ENCODE data around the gene MED26. TPM values are rescaled to one million over a fixed set of nuclear protein-coding genes. Genes with fewer than 3 reads are reported as not detected.

Gene MED26
- total and polyA plus RNA-seq, 2 of the 13 experiments (the other 11 are each of a cell fraction or from before 2014, with no cell fraction given), result 3.5 to 3.8 TPM

DNA sequence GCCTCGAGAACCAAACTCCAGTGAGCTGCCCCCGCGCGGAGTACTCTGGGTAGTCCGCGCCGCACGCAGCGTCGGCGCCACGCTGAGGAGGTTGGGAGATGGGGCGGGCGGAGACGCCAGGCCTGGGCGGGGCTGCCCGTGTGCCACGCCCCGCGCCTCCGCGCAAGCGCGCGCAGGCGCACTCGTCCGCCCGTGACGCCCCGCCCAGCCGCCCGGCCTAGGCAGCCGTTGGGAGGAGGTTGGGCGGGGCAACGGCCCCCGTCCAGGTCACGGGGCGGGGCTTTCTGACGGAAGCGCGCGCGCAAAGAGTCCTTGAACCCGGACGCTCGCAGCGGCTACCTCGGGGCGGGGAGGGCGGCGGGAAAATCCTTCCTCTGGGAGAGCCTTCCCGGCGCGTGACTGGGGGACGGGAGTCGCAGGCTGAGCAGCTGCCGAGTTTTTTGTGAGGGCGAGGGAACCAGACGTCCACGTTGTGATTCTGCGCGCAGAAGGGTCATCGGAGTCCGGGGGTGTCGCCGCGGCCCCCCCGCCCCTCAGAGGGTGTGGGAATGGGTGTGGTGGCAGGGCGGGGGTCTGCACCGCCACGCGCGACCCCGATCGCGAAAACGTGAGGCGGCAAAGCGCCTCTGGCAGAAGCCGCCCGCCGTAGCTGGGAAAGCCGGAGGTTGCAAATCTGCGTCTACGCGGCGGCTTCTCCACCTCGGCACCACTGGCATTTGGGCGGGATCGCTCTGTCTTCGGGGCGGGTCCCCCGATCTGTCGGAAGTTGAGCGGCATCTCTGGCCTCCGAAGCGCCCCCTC lies at the start of gene MED26 (continued):
- TF ChIP-seq, protein P1, sequence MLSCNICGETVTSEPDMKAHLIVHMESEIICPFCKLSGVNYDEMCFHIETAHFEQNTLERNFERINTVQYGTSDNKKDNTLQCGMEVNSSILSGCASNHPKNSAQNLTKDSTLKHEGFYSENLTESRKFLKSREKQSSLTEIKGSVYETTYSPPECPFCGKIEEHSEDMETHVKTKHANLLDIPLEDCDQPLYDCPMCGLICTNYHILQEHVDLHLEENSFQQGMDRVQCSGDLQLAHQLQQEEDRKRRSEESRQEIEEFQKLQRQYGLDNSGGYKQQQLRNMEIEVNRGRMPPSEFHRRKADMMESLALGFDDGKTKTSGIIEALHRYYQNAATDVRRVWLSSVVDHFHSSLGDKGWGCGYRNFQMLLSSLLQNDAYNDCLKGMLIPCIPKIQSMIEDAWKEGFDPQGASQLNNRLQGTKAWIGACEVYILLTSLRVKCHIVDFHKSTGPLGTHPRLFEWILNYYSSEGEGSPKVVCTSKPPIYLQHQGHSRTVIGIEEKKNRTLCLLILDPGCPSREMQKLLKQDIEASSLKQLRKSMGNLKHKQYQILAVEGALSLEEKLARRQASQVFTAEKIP (CRISPR knock-in tag; IDR thresholded peaks at IDR 0.05; ENCODE audit: borderline replicate concordance), result no peak
- TF ChIP-seq NRL (CRISPR knock-in tag; IDR thresholded peaks at IDR 0.05; ENCODE audit: borderline replicate concordance), result no peak; the same call in 1 of the 2 replicates
- no peak for TF ChIP-seq ZNF382 (CRISPR knock-in tag; IDR thresholded peaks at IDR 0.05; ENCODE audit: borderline replicate concordance)
- no peak for TF ChIP-seq KLF15 (CRISPR knock-in tag; IDR thresholded peaks at IDR 0.05; ENCODE audit: borderline replicate concordance)
- no peak for TF ChIP-seq NKX3-1 (CRISPR knock-in tag; IDR thresholded peaks at IDR 0.05)
- 0 out of 2 replicates have a peak, but pooled peaks have one; percentile 35 for TF ChIP-seq E2F2 (CRISPR knock-in tag; IDR thresholded peaks at IDR 0.05; ENCODE audit: borderline replicate concordance)
- TF ChIP-seq TEAD2 (CRISPR knock-in tag; IDR thresholded peaks at IDR 0.05), result no peak; the same call in 1 of the 2 replicates
- TF ChIP-seq PLRG1 (conservative IDR thresholded peaks at IDR 0.05), result no peak
- TF ChIP-seq NFIB (CRISPR knock-in tag; IDR thresholded peaks at IDR 0.05; ENCODE audit: borderline replicate concordance), result no peak
- TF ChIP-seq PRDM10 (CRISPR knock-in tag; IDR thresholded peaks at IDR 0.05; ENCODE audit: low read depth), result peak; percentile 94
- 0 out of 2 replicates have a peak, but pooled peaks have one; percentile 2 for TF ChIP-seq SMAD3 (CRISPR knock-in tag; IDR thresholded peaks at IDR 0.05)
- no peak for TF ChIP-seq ZFP1 (CRISPR knock-in tag; IDR thresholded peaks at IDR 0.05)
- no peak for TF ChIP-seq JDP2 (CRISPR knock-in tag; IDR thresholded peaks at IDR 0.05; ENCODE audit: borderline replicate concordance)
- peak; percentile 39 for TF ChIP-seq ARID5B (CRISPR knock-in tag; IDR thresholded peaks at IDR 0.05)
- no peak for TF ChIP-seq ZNF891 (CRISPR knock-in tag; IDR thresholded peaks at IDR 0.05)
- TF ChIP-seq ZSCAN22 (CRISPR knock-in tag; IDR thresholded peaks at IDR 0.05), result 0 out of 2 replicates have a peak, but pooled peaks have one; percentile 39
- peak; percentile 86; the same call in 1 of the 2 replicates for TF ChIP-seq EED (CRISPR knock-in tag; IDR thresholded peaks at IDR 0.05)
- no peak for TF ChIP-seq MAFK (conservative IDR thresholded peaks at IDR 0.05 in 1 of 2, IDR thresholded peaks at IDR 0.05 in 1 of 2; ENCODE audit: low read length in 2 of 2)
